ENCODE results near the gene SFN.

DNA sequence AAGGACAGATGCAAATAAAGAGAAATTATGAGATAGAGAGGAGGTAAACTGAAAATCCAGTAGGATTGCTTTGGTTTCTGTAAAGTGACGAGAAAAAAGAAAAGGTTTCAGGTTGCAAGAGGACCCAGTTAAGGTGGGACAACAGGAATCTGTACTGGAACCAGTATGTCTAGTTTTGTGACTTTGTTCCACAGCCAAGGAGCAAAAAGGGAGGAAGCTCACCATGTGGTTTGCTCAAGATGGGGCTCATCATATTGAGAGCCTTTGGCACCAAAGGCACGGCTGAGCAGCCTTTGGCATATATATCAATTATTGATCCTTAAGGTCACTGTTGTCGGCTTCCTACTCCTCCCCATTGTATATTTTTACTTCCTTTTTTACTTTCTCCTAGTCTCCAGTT, 38.2 kb upstream of the SFN start:
- TF ChIP-seq, protein P1, sequence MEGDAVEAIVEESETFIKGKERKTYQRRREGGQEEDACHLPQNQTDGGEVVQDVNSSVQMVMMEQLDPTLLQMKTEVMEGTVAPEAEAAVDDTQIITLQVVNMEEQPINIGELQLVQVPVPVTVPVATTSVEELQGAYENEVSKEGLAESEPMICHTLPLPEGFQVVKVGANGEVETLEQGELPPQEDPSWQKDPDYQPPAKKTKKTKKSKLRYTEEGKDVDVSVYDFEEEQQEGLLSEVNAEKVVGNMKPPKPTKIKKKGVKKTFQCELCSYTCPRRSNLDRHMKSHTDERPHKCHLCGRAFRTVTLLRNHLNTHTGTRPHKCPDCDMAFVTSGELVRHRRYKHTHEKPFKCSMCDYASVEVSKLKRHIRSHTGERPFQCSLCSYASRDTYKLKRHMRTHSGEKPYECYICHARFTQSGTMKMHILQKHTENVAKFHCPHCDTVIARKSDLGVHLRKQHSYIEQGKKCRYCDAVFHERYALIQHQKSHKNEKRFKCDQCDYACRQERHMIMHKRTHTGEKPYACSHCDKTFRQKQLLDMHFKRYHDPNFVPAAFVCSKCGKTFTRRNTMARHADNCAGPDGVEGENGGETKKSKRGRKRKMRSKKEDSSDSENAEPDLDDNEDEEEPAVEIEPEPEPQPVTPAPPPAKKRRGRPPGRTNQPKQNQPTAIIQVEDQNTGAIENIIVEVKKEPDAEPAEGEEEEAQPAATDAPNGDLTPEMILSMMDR (IDR thresholded peaks at IDR 0.05) = no peak
- TF ChIP-seq POLR2AphosphoS5 (IDR thresholded peaks at IDR 0.05) (no peak), POLR2A (IDR thresholded peaks at IDR 0.05) (no peak)
